OCI-LY7 (cell line): ENCODE data around the gene NEIL3. TPM values are rescaled to one million over a fixed set of nuclear protein-coding genes. Genes with fewer than 3 reads are reported as not detected.

Experiments
- BruUV-seq: library from RNA; stranded (reverse); fragments of 400-500 nt; replicated peaks from 2 replicates; lab custom pipeline; 2021; lab: Mats Ljungman, UMichigan
- CTCF ChIA-PET: fragments of 300-600 bp; sonication (Branson Sonifier 250); formaldehyde crosslinking; loops from one replicate; lab custom pipeline; 2022; ENCODE audit warnings: antibody characterized with exemption; ENCODE audit not compliant: unreplicated experiment; lab: Charles Lee
- POLR2A ChIA-PET: fragments of 300-600 bp; sonication (Branson Sonifier 250); formaldehyde crosslinking; loops from one replicate; lab custom pipeline; 2022; ENCODE audit warnings: antibody characterized with exemption; lab: Charles Lee
- DNase-seq: peaks from one replicate; pipeline ENCODE4 v3.0.0-alpha.2; 2015; ENCODE audit warnings: low spot score
- H2AFZ ChIP-seq: fragments of 200-600 bp; sonication (generic), shearing (Covaris generic); 2 replicates; pipeline ENCODE4 v1.6.1; 2014; ENCODE audit warnings: mild to moderate bottlenecking, antibody characterized with exemption, low read length, moderate library complexity
- H3K27ac ChIP-seq: fragments of 200-600 bp; sonication (generic); 2 replicates; pipeline ENCODE4 v1.5.1; 2014; ENCODE audit warnings: mixed run types, low read depth, mild to moderate bottlenecking, moderate library complexity, low read length, inconsistent platforms; ENCODE audit not compliant: poor library complexity, severe bottlenecking
- H3K36me3 ChIP-seq: fragments of 200-600 bp; sonication (generic); 2 replicates; pipeline ENCODE4 v1.6.1; 2014; ENCODE audit warnings: mild to moderate bottlenecking, antibody characterized with exemption, low read length, moderate library complexity, mixed read lengths; ENCODE audit not compliant: insufficient read depth
- H3K4me1 ChIP-seq: fragments of 200-600 bp; sonication (generic); 2 replicates; pipeline ENCODE4 v1.5.1; 2014; ENCODE audit warnings: mild to moderate bottlenecking, low read length; ENCODE audit not compliant: insufficient read depth, poor library complexity, severe bottlenecking
- H3K4me2 ChIP-seq: fragments of 200-600 bp; sonication (generic); 2 replicates; pipeline ENCODE4 v1.6.1; 2014; ENCODE audit warnings: mild to moderate bottlenecking, low read length
- H3K4me3 ChIP-seq: fragments of 200-600 bp; sonication (generic); 2 replicates; pipeline ENCODE4 v1.5.1; 2014; ENCODE audit warnings: mild to moderate bottlenecking, low read depth, low read length; ENCODE audit not compliant: poor library complexity, severe bottlenecking
- H3K79me2 ChIP-seq: fragments of 200-600 bp; sonication (generic); 2 replicates; pipeline ENCODE4 v1.6.1; 2016; ENCODE audit warnings: low read depth, mild to moderate bottlenecking, low read length, moderate library complexity, mixed read lengths; ENCODE audit not compliant: insufficient read depth
- H3K9me2 ChIP-seq: fragments of 200-600 bp; sonication (generic); 2 replicates; pipeline ENCODE4 v1.6.1; 2016; ENCODE audit warnings: mild to moderate bottlenecking, low read length, mixed read lengths; ENCODE audit not compliant: insufficient read depth
- H3K9me3 ChIP-seq: fragments of 200-600 bp; sonication (generic); 2 replicates; pipeline ENCODE4 v1.6.1; 2014; ENCODE audit warnings: mild to moderate bottlenecking, mixed run types, low read length, mixed read lengths
- H4K20me1 ChIP-seq: fragments of 200-600 bp; sonication (generic); 2 replicates; pipeline ENCODE4 v1.6.1; 2014; ENCODE audit warnings: mild to moderate bottlenecking, antibody characterized with exemption, low read length, moderate library complexity, mixed read lengths; ENCODE audit not compliant: insufficient read depth
- EZH2phosphoT487 ChIP-seq: fragments of 200-600 bp; sonication (generic); IDR thresholded peaks from 2 replicates; pipeline ENCODE4 v1.6.1; 2018; ENCODE audit warnings: low read depth, borderline replicate concordance, mild to moderate bottlenecking, mixed run types, antibody characterized with exemption, low read length, moderate library complexity, mixed read lengths
- intact Hi-C: fragments of 100-400 bp; cut with micrococcal nuclease; formaldehyde crosslinking; loops from one replicate; pipeline ENCODE4 v1.10.0; 2022; ENCODE audit not compliant: unreplicated experiment
- total RNA-seq, 2 experiments: library from RNA; depleted of rRNA in 1 of 2; stranded (reverse); fragments of >200 nt in 1 of 2; shearing (Covaris generic) in 1 of 2; gene quantifications; 2 replicates each; pipeline ENCODE4 v1.2.3, GENCODE V29; 2014 to 2022
- TF ChIP-seq, protein P1 (sequence below): fragments of 200-600 bp; sonication (generic); conservative IDR thresholded peaks from 2 replicates; pipeline ENCODE4 v1.5.1; 2014; ENCODE audit warnings: mild to moderate bottlenecking, antibody characterized with exemption, low read length, moderate library complexity, mixed read lengths

NEIL3 gene
- total RNA-seq, 2 experiments from 2014 or later: 19.1 to 22.9 TPM

- no peak overlapping the region for H2AFZ ChIP-seq
- BruUV-seq: no TSS peak
- no peak for DNase-seq
- intact Hi-C loops: no loop called here
- TF ChIP-seq, protein P1, sequence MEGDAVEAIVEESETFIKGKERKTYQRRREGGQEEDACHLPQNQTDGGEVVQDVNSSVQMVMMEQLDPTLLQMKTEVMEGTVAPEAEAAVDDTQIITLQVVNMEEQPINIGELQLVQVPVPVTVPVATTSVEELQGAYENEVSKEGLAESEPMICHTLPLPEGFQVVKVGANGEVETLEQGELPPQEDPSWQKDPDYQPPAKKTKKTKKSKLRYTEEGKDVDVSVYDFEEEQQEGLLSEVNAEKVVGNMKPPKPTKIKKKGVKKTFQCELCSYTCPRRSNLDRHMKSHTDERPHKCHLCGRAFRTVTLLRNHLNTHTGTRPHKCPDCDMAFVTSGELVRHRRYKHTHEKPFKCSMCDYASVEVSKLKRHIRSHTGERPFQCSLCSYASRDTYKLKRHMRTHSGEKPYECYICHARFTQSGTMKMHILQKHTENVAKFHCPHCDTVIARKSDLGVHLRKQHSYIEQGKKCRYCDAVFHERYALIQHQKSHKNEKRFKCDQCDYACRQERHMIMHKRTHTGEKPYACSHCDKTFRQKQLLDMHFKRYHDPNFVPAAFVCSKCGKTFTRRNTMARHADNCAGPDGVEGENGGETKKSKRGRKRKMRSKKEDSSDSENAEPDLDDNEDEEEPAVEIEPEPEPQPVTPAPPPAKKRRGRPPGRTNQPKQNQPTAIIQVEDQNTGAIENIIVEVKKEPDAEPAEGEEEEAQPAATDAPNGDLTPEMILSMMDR: no peak
- no peak for TF ChIP-seq EZH2phosphoT487
- H3K27ac ChIP-seq: no peak overlapping the region
- CTCF ChIA-PET: no interaction called here
- no peaks in the 10 kb centered on the region for H4K20me1 ChIP-seq
- POLR2A ChIA-PET: no interaction called here
- H3K9me2 ChIP-seq: no peaks in the 10 kb centered on the region
- H3K9me3 ChIP-seq: no peaks in the 10 kb centered on the region
- H3K36me3 ChIP-seq: no peaks in the 10 kb centered on the region
- no peaks in the 10 kb centered on the region for H3K4me1 ChIP-seq
- H3K79me2 ChIP-seq: no peaks in the 10 kb centered on the region
- H3K4me2 ChIP-seq: no peak overlapping the region
- H3K4me3 ChIP-seq: no peak overlapping the region
Measured at GRCh38 chr4:177391953-177392352, 82.3 kb downstream of the NEIL3 start.

- H4K20me1 ChIP-seq: no peaks in the 10 kb centered on the region
- no peak overlapping the region for H3K27ac ChIP-seq
- no peaks in the 10 kb centered on the region for H3K79me2 ChIP-seq
- ChIA-PET CTCF (interaction anchor here (0.6 kb wide), 1 partner anchor 143 kb away, joined by 3 read pairs; no protein-coding TSS in a partner anchor), POLR2A (interaction anchor here (0.7 to 0.9 kb wide), 2 partner anchors 38 to 50 kb away, joined by 3 to 4 read pairs; no protein-coding TSS in a partner anchor)
- no peak for DNase-seq
- BruUV-seq: no TSS peak
- intact Hi-C loops: no loop called here
- H3K4me1 ChIP-seq: no peaks in the 10 kb centered on the region
- H2AFZ ChIP-seq: no peak overlapping the region
- no peak overlapping the region for H3K4me3 ChIP-seq
- no peaks in the 10 kb centered on the region for H3K9me2 ChIP-seq
- no peaks in the 10 kb centered on the region for H3K36me3 ChIP-seq
- H3K9me3 ChIP-seq: no peaks in the 10 kb centered on the region
- H3K4me2 ChIP-seq: no peak overlapping the region
- no peak for TF ChIP-seq EZH2phosphoT487
- TF ChIP-seq, protein P1: no peak
Measured at GRCh38 chr4:177393236-177393635, 83.6 kb downstream of the NEIL3 start.

DNA sequence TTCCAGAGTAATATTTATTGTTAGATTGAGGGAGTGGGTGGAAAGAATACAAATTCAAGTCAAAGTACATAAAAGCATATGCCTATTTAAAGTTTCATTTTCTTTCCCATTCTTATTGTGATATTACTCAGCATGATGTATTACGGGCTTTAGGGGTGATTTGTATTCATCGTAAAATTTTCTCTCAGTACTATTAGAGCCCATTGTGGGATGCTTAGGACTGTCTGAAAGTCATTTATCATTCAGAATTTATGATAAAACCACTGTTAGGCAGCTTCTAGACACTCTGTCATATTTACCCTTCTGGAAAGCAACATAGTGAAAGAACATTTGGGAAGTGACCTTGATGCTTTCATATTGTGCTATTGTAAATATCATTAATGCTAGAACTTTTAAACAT lies 86.7 kb downstream of the NEIL3 start:
- no peak overlapping the region for H2AFZ ChIP-seq
- intact Hi-C loops: no loop called here
- BruUV-seq: no TSS peak
- no peak for DNase-seq
- H3K4me1 ChIP-seq: no peaks in the 10 kb centered on the region
- H3K9me2 ChIP-seq: no peaks in the 10 kb centered on the region
- H3K79me2 ChIP-seq: no peaks in the 10 kb centered on the region
- H3K36me3 ChIP-seq: no peaks in the 10 kb centered on the region
- ChIA-PET CTCF (no interaction called here), POLR2A (interaction anchor here (0.6 to 0.7 kb wide), 2 partner anchors 28 to 142 kb away, joined by 3 read pairs; no protein-coding TSS in a partner anchor)
- H3K9me3 ChIP-seq: no peaks in the 10 kb centered on the region
- TF ChIP-seq, protein P1: no peak
- no peak for TF ChIP-seq EZH2phosphoT487
- no peak overlapping the region for H3K4me2 ChIP-seq
- H3K4me3 ChIP-seq: no peak overlapping the region
- H4K20me1 ChIP-seq: no peaks in the 10 kb centered on the region
- no peak overlapping the region for H3K27ac ChIP-seq
